H9 (cell line): ENCODE data around the gene BIRC3. TPM values are rescaled to one million over a fixed set of nuclear protein-coding genes. Genes with fewer than 3 reads are reported as not detected.
A peak's percentile ranks its signal among the peaks of the same experiment; 100 is the strongest.

Source experiments
- DNase-seq: peaks from one replicate; pipeline ENCODE4 v3.0.0-alpha.2; 2017
- H2AFZ ChIP-seq: one replicate; pipeline ENCODE4 v1.6.1; 2013; ENCODE audit warnings: mild to moderate bottlenecking, low read length, control low read depth, moderate library complexity
- H2AK5ac ChIP-seq: 2 replicates; pipeline ENCODE4 v1.6.1; 2013; ENCODE audit warnings: low read length, control low read depth, mixed read lengths; ENCODE audit not compliant: insufficient read length
- H2BK120ac ChIP-seq: one replicate; pipeline ENCODE4 v1.6.1; 2013; ENCODE audit warnings: low read depth, mild to moderate bottlenecking, low read length, control low read depth, inconsistent platforms; ENCODE audit not compliant: poor library complexity, severe bottlenecking
- H2BK12ac ChIP-seq: 2 replicates; pipeline ENCODE4 v1.6.1; 2013; ENCODE audit warnings: low read length, control low read depth, mixed read lengths, low read depth; ENCODE audit not compliant: insufficient read length
- H2BK15ac ChIP-seq: 2 replicates; pipeline ENCODE4 v1.6.1; 2013; ENCODE audit warnings: low read depth, low read length, control low read depth
- H2BK20ac ChIP-seq: one replicate; pipeline ENCODE4 v1.6.1; 2013; ENCODE audit warnings: low read depth, mild to moderate bottlenecking, low read length, control low read depth, inconsistent platforms; ENCODE audit not compliant: poor library complexity, severe bottlenecking
- H2BK5ac ChIP-seq: 2 replicates; pipeline ENCODE4 v1.6.1; 2013; ENCODE audit warnings: low read length, control low read depth, mixed read lengths; ENCODE audit not compliant: insufficient read length
- H3K14ac ChIP-seq: 2 replicates; pipeline ENCODE4 v1.6.1; 2013; ENCODE audit warnings: low read length, control low read depth; ENCODE audit not compliant: insufficient read depth
- H3K18ac ChIP-seq: 2 replicates; pipeline ENCODE4 v1.6.1; 2013; ENCODE audit warnings: low read depth, mild to moderate bottlenecking, mixed read lengths, low read length, control low read depth; ENCODE audit not compliant: insufficient read length
- H3K23ac ChIP-seq: 2 replicates; pipeline ENCODE4 v1.6.1; 2013; ENCODE audit warnings: low read length, control low read depth, mixed read lengths, low read depth; ENCODE audit not compliant: insufficient read length
- H3K23me2 ChIP-seq: 2 replicates; pipeline ENCODE4 v1.6.1; 2013; ENCODE audit warnings: low read depth, mild to moderate bottlenecking, mixed read lengths, low read length, control low read depth; ENCODE audit not compliant: insufficient read length, poor library complexity, severe bottlenecking
- H3K27ac ChIP-seq: 2 replicates; pipeline ENCODE4 v1.5.1; 2013; ENCODE audit warnings: low read length, control low read depth, mixed read lengths, low read depth; ENCODE audit not compliant: insufficient read length
- H3K27me3 ChIP-seq: 2 replicates; pipeline ENCODE4 v1.6.1; 2013; ENCODE audit warnings: low read length, control low read depth, inconsistent platforms; ENCODE audit not compliant: insufficient read depth
- H3K4ac ChIP-seq: 2 replicates; pipeline ENCODE4 v1.6.1; 2013; ENCODE audit warnings: low read depth, mild to moderate bottlenecking, control low read depth, inconsistent platforms, low read length, moderate library complexity
- H3K4me1 ChIP-seq: 2 replicates; pipeline ENCODE4 v1.6.1; 2013; ENCODE audit warnings: low read length, control low read depth, inconsistent platforms; ENCODE audit not compliant: insufficient read depth
- H3K4me2 ChIP-seq: 2 replicates; pipeline ENCODE4 v1.6.1; 2013; ENCODE audit warnings: low read length, control low read depth, mixed read lengths; ENCODE audit not compliant: insufficient read length, insufficient read depth
- H3K56ac ChIP-seq: 2 replicates; pipeline ENCODE4 v1.6.1; 2013; ENCODE audit warnings: low read depth, mild to moderate bottlenecking, mixed read lengths, low read length, control low read depth; ENCODE audit not compliant: insufficient read length
- H3K79me1 ChIP-seq: 2 replicates; pipeline ENCODE4 v1.6.1; 2013; ENCODE audit warnings: low read depth, mild to moderate bottlenecking, moderate library complexity, low read length, control low read depth, inconsistent platforms; ENCODE audit not compliant: insufficient read depth, poor library complexity, severe bottlenecking
- H3K79me2 ChIP-seq: 2 replicates; pipeline ENCODE4 v1.6.1; 2013; ENCODE audit warnings: low read length, control low read depth, inconsistent platforms; ENCODE audit not compliant: insufficient read depth
- H3K9ac ChIP-seq: 2 replicates; pipeline ENCODE4 v1.6.1; 2013; ENCODE audit warnings: low read length, control low read depth, mixed read lengths; ENCODE audit not compliant: insufficient read length; ENCODE audit errors: extremely low read depth
- H3K9me3 ChIP-seq: one replicate; pipeline ENCODE4 v1.6.1; 2013; ENCODE audit warnings: low read depth, low read length, inconsistent platforms; ENCODE audit not compliant: control insufficient read depth
- H3T11ph ChIP-seq: one replicate; pipeline ENCODE4 v1.6.1; 2013; ENCODE audit warnings: mild to moderate bottlenecking, low read length, control low read depth, inconsistent platforms
- H4K20me1 ChIP-seq: one replicate; pipeline ENCODE4 v1.6.1; 2013; ENCODE audit not compliant: control insufficient read depth, insufficient read length, insufficient read depth
- H4K5ac ChIP-seq: 2 replicates; pipeline ENCODE4 v1.6.1; 2013; ENCODE audit warnings: low read depth, mild to moderate bottlenecking, mixed read lengths, low read length, control low read depth; ENCODE audit not compliant: insufficient read length
- H4K8ac ChIP-seq: replicated peaks from 2 replicates; pipeline ENCODE4 v1.6.1; 2013; ENCODE audit warnings: low read length, control low read depth, mixed read lengths, low read depth; ENCODE audit not compliant: insufficient read length
- H4K91ac ChIP-seq: 2 replicates; pipeline ENCODE4 v1.6.1; 2013; ENCODE audit warnings: low read depth, mild to moderate bottlenecking, moderate library complexity, mixed read lengths, low read length, control low read depth; ENCODE audit not compliant: insufficient read length
- H3K27ac Mint-ChIP-seq, 3 experiments: 2 replicates in 2 of 3; 3 replicates in 1 of 3; pipeline ENCODE4 v1.8.0; 2020 to 2021; ENCODE audit warnings: mixed read lengths in 3 of 3, mild to moderate bottlenecking in 1 of 3, moderate library complexity in 1 of 3
- H3K27me3 Mint-ChIP-seq: 2 replicates; pipeline ENCODE4 v1.8.0; 2021; ENCODE audit warnings: low read depth, mild to moderate bottlenecking, moderate library complexity, mixed read lengths
- H3K36me3 Mint-ChIP-seq, 3 experiments: 2 replicates in 2 of 3; 3 replicates in 1 of 3; pipeline ENCODE4 v1.8.0; 2020 to 2021; ENCODE audit warnings: low read depth in 3 of 3, mixed read lengths in 3 of 3; ENCODE audit not compliant: insufficient read depth in 1 of 3
- H3K4me1 Mint-ChIP-seq, 2 experiments: 2 replicates each; pipeline ENCODE4 v1.8.0; 2020; ENCODE audit warnings: mixed read lengths in 2 of 2
- H3K4me3 Mint-ChIP-seq, 2 experiments: 2 replicates in 1 of 2; 3 replicates in 1 of 2; pipeline ENCODE4 v1.8.0; 2020 to 2021; ENCODE audit warnings: mild to moderate bottlenecking in 2 of 2, mixed read lengths in 2 of 2, moderate library complexity in 1 of 2
- H3K9me3 Mint-ChIP-seq, 2 experiments: 2 replicates in 1 of 2; 3 replicates in 1 of 2; pipeline ENCODE4 v1.8.0; 2020; ENCODE audit warnings: mild to moderate bottlenecking in 2 of 2, mixed read lengths in 2 of 2, moderate library complexity in 1 of 2
- CTCF ChIP-seq: fragments of 200-600 bp; sonication (generic); conservative IDR thresholded peaks from 3 replicates; pipeline ENCODE4 v1.8.0; 2021; ENCODE audit warnings: antibody characterized with exemption, mild to moderate bottlenecking
- WGBS: extraction: QIAGEN DNeasy Blood & Tissue Kit; methylation state at CpG from one replicate; pipeline ENCODE4 v1.1.7; 2013; ENCODE audit warnings: missing lambda C conversion rate, low lambda C conversion rate, mixed read lengths; ENCODE audit not compliant: insufficient read length; ENCODE audit errors: extremely low coverage; 5-methylcytosine and 5-hydroxymethylcytosine counted together
- total RNA-seq: library from RNA; stranded (reverse); gene quantifications from 2 replicates; pipeline ENCODE4 v1.2.1, GENCODE V29; 2021

BIRC3 gene
- total RNA-seq, 1 experiment from 2014 or later = 0.04 TPM

DNA sequence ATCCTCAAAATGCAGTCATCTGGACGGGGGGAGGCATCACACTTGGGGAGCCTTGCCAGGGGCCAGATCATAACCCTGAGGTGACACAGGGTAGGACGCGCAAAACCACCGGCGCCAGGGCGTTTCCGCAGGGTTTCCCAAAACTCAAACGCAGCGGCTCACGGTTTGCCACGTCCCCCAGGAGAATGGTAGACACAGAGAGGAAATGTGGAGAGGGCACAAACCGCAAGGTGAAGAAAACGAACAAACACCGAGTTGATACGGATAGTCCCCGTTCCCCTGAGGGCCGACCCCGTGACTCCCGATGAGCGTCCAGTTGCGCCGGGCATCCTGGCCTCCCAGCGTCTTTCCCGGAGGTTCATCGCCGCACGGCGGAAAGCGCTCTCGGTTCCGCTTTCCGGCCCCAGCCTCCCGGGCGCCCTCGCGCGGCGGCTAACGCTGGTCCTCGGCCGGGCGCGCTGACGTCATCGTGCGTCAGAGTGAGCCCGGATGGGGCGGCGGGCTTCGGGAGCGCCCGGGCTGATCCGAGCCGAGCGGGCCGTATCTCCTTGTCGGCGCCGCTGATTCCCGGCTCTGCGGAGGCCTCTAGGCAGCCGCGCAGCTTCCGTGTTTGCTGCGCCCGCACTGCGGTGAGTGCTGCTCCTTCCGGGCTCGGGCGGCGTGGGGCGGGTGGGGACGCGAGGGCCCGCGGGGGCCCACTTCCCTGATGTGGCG is 29.6 kb downstream of the BIRC3 start, which contains the start of gene BIRC2:
BIRC2 (plus strand) TSS at position 467 of the 714 bp plus-strand sequence. CDS start 2,641 bp downstream, outside the sequence.
- H4K91ac ChIP-seq = no peak within 1 kb of the TSS
- H3K14ac ChIP-seq = peak within 1 kb of the TSS; percentile 91
- H3K27ac ChIP-seq = peak within 1 kb of the TSS; percentile 53
- Mint-ChIP-seq H3K27ac (peak within 1 kb of the TSS; percentile 96 to 97 (median 96)), H3K27me3 (no peaks in the 10 kb centered on the region), H3K9me3 (no peaks in the 10 kb centered on the region), H3K36me3 (peaks cover 4 to 21% (median 16%) of the 10 kb centered on the region in 3 experiments; a peak in 6 of 7 replicates), H3K4me1 (peaks cover 15 to 18% of the 10 kb centered on the region in 2 experiments), H3K4me3 (peak within 1 kb of the TSS; percentile 95 to 97)
- no peak within 1 kb of the TSS for H3T11ph ChIP-seq
- no peaks in the 10 kb centered on the region for H3K79me1 ChIP-seq
- H3K4ac ChIP-seq = no peak within 1 kb of the TSS
- no peak within 1 kb of the TSS for H2BK20ac ChIP-seq
- H2BK12ac ChIP-seq = no peak within 1 kb of the TSS
- H3K27me3 ChIP-seq = no peaks in the 10 kb centered on the region
- no peak within 1 kb of the TSS for H2BK15ac ChIP-seq
- H3K23me2 ChIP-seq = peaks cover 5% of the 10 kb centered on the region
- H3K9ac ChIP-seq = peak within 1 kb of the TSS; percentile 96
- H4K5ac ChIP-seq = no peak within 1 kb of the TSS
- peak within 1 kb of the TSS; percentile 82 for H2AFZ ChIP-seq
- H4K20me1 ChIP-seq = no peaks in the 10 kb centered on the region
- H4K8ac ChIP-seq = no peak within 1 kb of the TSS
- no peak within 1 kb of the TSS for H3K23ac ChIP-seq
- no peak within 1 kb of the TSS for H2BK5ac ChIP-seq
- no peak within 1 kb of the TSS for H2BK120ac ChIP-seq
- WGBS = no CpG with 5 or more reads among the region's 77 CpGs
- H3K4me2 ChIP-seq = peak within 1 kb of the TSS; percentile 84
- no peaks in the 10 kb centered on the region for H3K9me3 ChIP-seq
- H2AK5ac ChIP-seq = no peak within 1 kb of the TSS
- peak within 1 kb of the TSS; percentile 92 for H3K18ac ChIP-seq
- H3K4me1 ChIP-seq = no peaks in the 10 kb centered on the region
- H3K79me2 ChIP-seq = peaks cover 4% of the 10 kb centered on the region; the same call in 1 of the 2 replicates
- DNase-seq = peak; percentile 92
- H3K56ac ChIP-seq = no peak within 1 kb of the TSS
- TF ChIP-seq CTCF = peak; percentile 75
